Activated T-cell treated with anti-CD3 and anti-CD28 coated beads, Interleukin-2, amount 50 U/mL, for 72 hours (primary cell): ENCODE results near the gene ATOH8. TPM values are rescaled to one million over a fixed set of nuclear protein-coding genes. Genes with fewer than 3 reads are reported as not detected.

Source experiments
- ATAC-seq, 2 donors: fragments of 150-1000 bp; cut with Tn5 transposase; replicated peaks in 1 of 2; 2 replicates each; pipeline ENCODE4 v1.10.0; 2021; ENCODE audit warnings: moderate library complexity in 2 of 2, mild to moderate bottlenecking in 1 of 2
- DNase-seq, 2 donors: peaks; one replicate each; pipeline ENCODE4 v3.0.0; 2021 to 2022; ENCODE audit warnings: mixed read lengths in 1 of 2
- H3K27ac Mint-ChIP-seq: one replicate; pipeline ENCODE4 v1.8.0; 2022; ENCODE audit warnings: mild to moderate bottlenecking, moderate library complexity, mixed read lengths
- H3K27me3 Mint-ChIP-seq: one replicate; pipeline ENCODE4 v1.8.0; 2022; ENCODE audit warnings: low read depth, mixed read lengths
- H3K36me3 Mint-ChIP-seq, 2 donors: one replicate each; pipeline ENCODE4 v1.8.0; 2022; ENCODE audit warnings: mixed read lengths in 2 of 2, mild to moderate bottlenecking in 1 of 2; ENCODE audit not compliant: insufficient read depth in 2 of 2
- H3K4me1 Mint-ChIP-seq: one replicate; pipeline ENCODE4 v1.8.0; 2022; ENCODE audit warnings: low read depth, mixed read lengths
- H3K4me3 Mint-ChIP-seq, 2 donors: one replicate each; pipeline ENCODE4 v1.8.0; 2022; ENCODE audit warnings: mild to moderate bottlenecking in 2 of 2, mixed read lengths in 2 of 2, moderate library complexity in 2 of 2
- H3K9me3 Mint-ChIP-seq, 2 donors: one replicate each; pipeline ENCODE4 v1.8.0; 2022; ENCODE audit warnings: mixed read lengths in 2 of 2
- total RNA-seq, 2 donors: library from RNA; stranded (reverse); gene quantifications; one replicate each; pipeline ENCODE4 v1.2.3, GENCODE V29; 2022

Gene ATOH8, protein sequence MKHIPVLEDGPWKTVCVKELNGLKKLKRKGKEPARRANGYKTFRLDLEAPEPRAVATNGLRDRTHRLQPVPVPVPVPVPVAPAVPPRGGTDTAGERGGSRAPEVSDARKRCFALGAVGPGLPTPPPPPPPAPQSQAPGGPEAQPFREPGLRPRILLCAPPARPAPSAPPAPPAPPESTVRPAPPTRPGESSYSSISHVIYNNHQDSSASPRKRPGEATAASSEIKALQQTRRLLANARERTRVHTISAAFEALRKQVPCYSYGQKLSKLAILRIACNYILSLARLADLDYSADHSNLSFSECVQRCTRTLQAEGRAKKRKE
- total RNA-seq = not detected

DNA sequence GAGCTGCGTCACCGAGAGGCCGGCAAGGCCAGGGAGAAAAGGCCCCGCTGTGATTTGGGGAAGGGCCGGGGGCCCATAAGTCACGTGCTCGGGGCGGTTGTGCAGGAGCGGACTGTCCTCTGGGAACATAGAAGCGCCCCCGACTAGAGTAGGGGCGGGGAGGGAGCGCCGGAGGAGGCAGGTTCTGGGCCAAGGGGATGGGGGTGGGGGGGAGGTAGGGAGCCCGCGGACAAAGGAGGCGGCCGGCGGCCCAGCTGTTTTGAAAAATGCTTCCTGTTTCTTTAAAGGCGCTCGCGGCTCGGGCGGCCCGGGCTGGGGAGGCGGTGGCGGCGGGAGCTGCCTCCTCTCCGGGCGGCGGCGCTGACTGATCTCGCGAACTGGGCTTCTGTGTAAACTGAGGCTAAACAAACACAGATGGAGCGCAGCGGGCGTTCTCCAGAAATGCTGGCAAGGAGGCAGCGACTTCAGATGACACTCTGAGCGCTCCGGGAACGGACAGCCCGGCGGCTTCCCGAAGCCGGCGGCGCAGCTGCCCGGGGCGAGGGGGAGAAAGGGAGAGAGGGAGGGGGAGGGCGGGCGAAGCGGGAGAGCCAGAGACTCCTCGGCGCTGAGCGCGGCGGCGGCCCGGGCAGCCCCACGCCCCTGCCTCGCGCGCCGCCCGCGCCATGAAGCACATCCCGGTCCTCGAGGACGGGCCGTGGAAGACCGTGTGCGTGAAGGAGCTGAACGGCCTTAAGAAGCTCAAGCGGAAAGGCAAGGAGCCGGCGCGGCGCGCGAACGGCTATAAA, at the start of gene ATOH8:
TSS of gene ATOH8 (plus strand) at position 467 of the 788 bp plus-strand sequence. CDS start at position 666, 199 bp downstream.
- H3K4me3 Mint-ChIP-seq = peak within 1 kb of the TSS; percentile 91
- H3K9me3 Mint-ChIP-seq = no peaks in the 10 kb centered on the region
- peaks cover 59% of the 10 kb centered on the region for H3K27me3 Mint-ChIP-seq
- no peak within 1 kb of the TSS for H3K27ac Mint-ChIP-seq
- ATAC-seq = peak; percentile 3 to 16
- peak; percentile 38 to 42 for DNase-seq
- H3K4me1 Mint-ChIP-seq = peaks cover 13% of the 10 kb centered on the region
- no peaks in the 10 kb centered on the region for H3K36me3 Mint-ChIP-seq

DNA sequence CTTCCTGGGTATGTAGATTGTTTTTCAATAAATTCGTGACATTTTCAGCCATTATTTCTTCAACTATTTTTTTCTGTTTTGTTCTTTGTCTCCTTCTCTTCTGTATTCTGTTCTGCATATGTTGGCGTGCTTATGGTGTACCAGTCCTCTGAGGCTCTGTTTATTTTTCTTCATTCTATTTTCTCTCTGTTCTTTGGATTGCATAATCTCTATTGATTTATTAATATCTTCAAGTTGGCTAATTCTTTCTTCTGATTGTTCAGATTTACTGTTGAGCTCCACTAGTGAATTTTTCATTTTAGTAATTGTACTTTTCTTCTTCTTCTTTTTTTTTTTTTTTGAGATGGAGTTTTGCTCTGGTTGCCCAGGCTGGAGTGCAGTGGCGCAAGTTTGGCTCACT, 49.8 kb upstream of the ATOH8 start:
- H3K27me3 Mint-ChIP-seq = peaks cover 14% of the 10 kb centered on the region
- peaks cover 45% of the 10 kb centered on the region for H3K4me1 Mint-ChIP-seq

GRCh38 chr2:85704800-85705679, 48.8 kb upstream of the ATOH8 start:
- Mint-ChIP-seq H3K27ac (peak overlapping the region; percentile 62), H3K9me3 (no peaks in the 10 kb centered on the region), H3K4me1 (peaks cover 45% of the 10 kb centered on the region), H3K27me3 (peaks cover 14% of the 10 kb centered on the region), H3K36me3 (no peaks in the 10 kb centered on the region), H3K4me3 (peak overlapping the region; percentile 19 to 31)
- ATAC-seq = peak in 1 of 2 donors; percentile 31
- DNase-seq = peak; percentile 13 to 35

More for the DNA sequence above, 49.8 kb upstream of the ATOH8 start:
- no peak overlapping the region for H3K4me3 Mint-ChIP-seq
- DNase-seq (no peak), ATAC-seq (no peak)
- no peaks in the 10 kb centered on the region for H3K9me3 Mint-ChIP-seq
- peak overlapping the region; percentile 58 for H3K27ac Mint-ChIP-seq
- no peaks in the 10 kb centered on the region for H3K36me3 Mint-ChIP-seq

DNA sequence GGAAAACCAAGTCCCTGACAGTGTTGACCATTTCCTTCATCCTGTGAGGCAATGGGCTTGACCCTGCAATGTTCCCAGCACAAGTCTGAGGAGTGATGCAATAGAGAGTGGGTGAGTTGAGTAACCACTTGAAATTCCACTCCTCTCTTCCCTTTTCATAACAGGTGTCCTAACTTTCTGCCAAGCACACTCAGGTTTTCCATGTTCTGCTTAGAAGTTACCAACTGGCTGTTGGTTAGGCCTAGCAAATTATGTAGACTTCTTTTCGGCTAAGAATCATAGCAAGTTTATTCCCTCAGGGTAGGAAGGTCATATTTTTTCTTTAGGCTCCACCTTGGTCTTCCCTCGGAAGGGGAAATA, 48.1 kb upstream of the ATOH8 start:
- Mint-ChIP-seq H3K9me3 (no peaks in the 10 kb centered on the region), H3K27me3 (peaks cover 14% of the 10 kb centered on the region), H3K4me1 (peaks cover 45% of the 10 kb centered on the region), H3K4me3 (no peak overlapping the region), H3K36me3 (no peaks in the 10 kb centered on the region), H3K27ac (no peak overlapping the region)
- DNase-seq (no peak), ATAC-seq (no peak)

- H3K27ac Mint-ChIP-seq = no peak overlapping the region
- peaks cover 45% of the 10 kb centered on the region for H3K4me1 Mint-ChIP-seq
- H3K36me3 Mint-ChIP-seq = no peaks in the 10 kb centered on the region
- no peaks in the 10 kb centered on the region for H3K9me3 Mint-ChIP-seq
- H3K27me3 Mint-ChIP-seq = peaks cover 14% of the 10 kb centered on the region
- DNase-seq = no peak
- no peak for ATAC-seq
- H3K4me3 Mint-ChIP-seq = no peak overlapping the region
Observed at GRCh38 chr2:85706063-85706462, 47.7 kb upstream of the ATOH8 start.

- H3K4me3 Mint-ChIP-seq = peak overlapping the region in 1 of 2 donors; percentile 11
- H3K27ac Mint-ChIP-seq = no peak overlapping the region
- peaks cover 14% of the 10 kb centered on the region for H3K27me3 Mint-ChIP-seq
- H3K4me1 Mint-ChIP-seq = peaks cover 42% of the 10 kb centered on the region
- H3K9me3 Mint-ChIP-seq = no peaks in the 10 kb centered on the region
- ATAC-seq (peak in 1 of 2 donors; percentile 4), DNase-seq (no peak)
- H3K36me3 Mint-ChIP-seq = no peaks in the 10 kb centered on the region
Observed at GRCh38 chr2:85706599-85707296, 47.0 kb upstream of the ATOH8 start.

DNA sequence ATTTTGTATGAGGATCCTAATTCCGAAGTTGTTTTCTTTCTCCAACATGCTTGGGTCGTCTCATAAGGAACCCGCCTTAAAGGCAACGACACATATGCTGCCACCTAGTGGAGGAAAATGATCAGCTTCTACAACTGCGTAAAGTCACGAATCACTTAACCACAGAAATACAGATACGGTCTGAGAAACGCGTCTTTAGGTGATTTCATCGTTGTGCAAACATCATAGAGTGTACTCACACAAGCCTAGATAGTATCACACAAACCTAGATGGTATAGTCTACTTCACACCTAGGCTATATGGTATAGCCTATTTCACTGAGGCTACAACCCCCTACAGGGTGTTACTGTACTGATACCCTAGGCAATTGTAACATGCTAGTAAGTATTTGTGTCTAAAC, 46.5 kb upstream of the ATOH8 start:
- Mint-ChIP-seq H3K36me3 (no peaks in the 10 kb centered on the region), H3K4me3 (peak overlapping the region in 1 of 2 donors; percentile 11), H3K27me3 (peaks cover 14% of the 10 kb centered on the region), H3K4me1 (peaks cover 37% of the 10 kb centered on the region), H3K9me3 (no peaks in the 10 kb centered on the region), H3K27ac (no peak overlapping the region)
- peak; percentile 92 to 93 for ATAC-seq
- peak; percentile 77 to 81 for DNase-seq

- Mint-ChIP-seq H3K4me3 (no peak overlapping the region), H3K36me3 (no peaks in the 10 kb centered on the region), H3K27me3 (peaks cover 14% of the 10 kb centered on the region), H3K9me3 (no peaks in the 10 kb centered on the region), H3K27ac (no peak overlapping the region), H3K4me1 (peaks cover 24% of the 10 kb centered on the region)
- DNase-seq = no peak
- ATAC-seq = no peak
Observed at GRCh38 chr2:85708641-85709040, 45.1 kb upstream of the ATOH8 start.

DNA sequence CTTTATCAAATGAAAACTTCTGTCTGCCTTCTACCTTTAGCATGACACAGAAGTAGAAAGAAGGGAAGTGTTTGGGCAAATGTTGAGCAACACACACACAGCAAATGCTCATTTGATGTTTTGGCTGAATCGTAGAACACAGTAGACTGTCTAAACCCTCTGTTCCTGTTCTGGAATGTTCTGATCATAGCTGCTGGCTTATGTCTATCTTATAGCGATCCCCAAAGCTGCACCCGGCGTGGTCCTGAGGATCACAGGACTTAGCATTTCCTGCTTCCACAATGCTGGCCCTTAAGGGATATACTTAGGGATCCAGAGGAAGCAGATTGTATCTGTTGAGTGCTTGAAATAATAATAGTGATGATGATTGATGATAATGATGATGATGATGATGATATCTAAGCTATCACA, 44.4 kb upstream of the ATOH8 start:
- DNase-seq = no peak
- Mint-ChIP-seq H3K27me3 (peaks cover 14% of the 10 kb centered on the region), H3K4me1 (peaks cover 30% of the 10 kb centered on the region), H3K9me3 (no peaks in the 10 kb centered on the region), H3K36me3 (no peaks in the 10 kb centered on the region), H3K4me3 (no peak overlapping the region), H3K27ac (no peak overlapping the region)
- no peak for ATAC-seq

- DNase-seq (no peak), ATAC-seq (no peak)
- H3K27me3 Mint-ChIP-seq = peaks cover 4% of the 10 kb centered on the region
- H3K9me3 Mint-ChIP-seq = no peaks in the 10 kb centered on the region
- no peaks in the 10 kb centered on the region for H3K36me3 Mint-ChIP-seq
- H3K4me3 Mint-ChIP-seq = no peak overlapping the region
- no peak overlapping the region for H3K27ac Mint-ChIP-seq
- peaks cover 18% of the 10 kb centered on the region for H3K4me1 Mint-ChIP-seq
Observed at GRCh38 chr2:85710687-85711577, 42.9 kb upstream of the ATOH8 start.

GRCh38 chr2:85711578-85712060, 42.2 kb upstream of the ATOH8 start:
- Mint-ChIP-seq H3K4me3 (no peak overlapping the region), H3K36me3 (no peaks in the 10 kb centered on the region), H3K27me3 (peaks cover 4% of the 10 kb centered on the region), H3K4me1 (peaks cover 18% of the 10 kb centered on the region), H3K9me3 (no peaks in the 10 kb centered on the region), H3K27ac (no peak overlapping the region)
- ATAC-seq = no peak
- DNase-seq = no peak
